Upper lobe of left lung (tissue), 6 donors: ENCODE results near the gene AKTIP. TPM values are rescaled to one million over a fixed set of nuclear protein-coding genes. Genes with fewer than 3 reads are reported as not detected.

Experiments
- ATAC-seq, 2 donors: fragments of 200-7000 bp; cut with Tn5 transposase; one replicate each; pipeline ENCODE4 v1.9.1; 2022; ENCODE audit warnings: mild to moderate bottlenecking in 2 of 2, moderate library complexity in 2 of 2; ENCODE audit not compliant: low FRiP score in 2 of 2
- DNase-seq, 2 donors: peaks; one replicate each; pipeline ENCODE4 v3.0.0-alpha.2; 2019 to 2020
- H3K27ac ChIP-seq, 4 donors: fragments of 200-600 bp; sonication (generic); one replicate each; pipeline ENCODE4 v1.5.1; 2016 to 2019
- H3K27me3 ChIP-seq, 4 donors: fragments of 200-600 bp; sonication (generic); one replicate each; pipeline ENCODE4 v1.5.1; 2017 to 2019
- H3K36me3 ChIP-seq, 4 donors: fragments of 200-600 bp; sonication (generic); one replicate each; pipeline ENCODE4 v1.5.1; 2016 to 2019
- H3K4me1 ChIP-seq, 4 donors: fragments of 200-600 bp; sonication (generic); one replicate each; pipeline ENCODE4 v1.5.1; 2018 to 2019
- H3K4me3 ChIP-seq, 4 donors: fragments of 200-600 bp; sonication (generic); one replicate each; pipeline ENCODE4 v1.5.1; 2017 to 2019; ENCODE audit warnings: mild to moderate bottlenecking in 2 of 4, moderate library complexity in 1 of 4
- H3K9me3 ChIP-seq, 4 donors: fragments of 200-600 bp; sonication (generic); one replicate each; pipeline ENCODE4 v1.5.1; 2018 to 2019
- CTCF ChIP-seq, 6 experiments: fragments of 450-650 bp in 4 of 6; fragments of 200-600 bp in 2 of 6; sonication (generic) in 2 of 6; IDR thresholded peaks; one replicate each; pipeline ENCODE4 v1.5.1; 2016 to 2019; ENCODE audit warnings: antibody characterized with exemption in 6 of 6
- EP300 ChIP-seq, 4 donors: sonication (generic); formaldehyde crosslinking; IDR thresholded peaks; one replicate each; pipeline ENCODE4 v1.5.1; 2017; ENCODE audit warnings: antibody characterized with exemption in 4 of 4, control low read depth in 2 of 4
- POLR2A ChIP-seq, 4 donors: fragments of 450-650 bp; IDR thresholded peaks; one replicate each; pipeline ENCODE4 v1.5.1; 2016 to 2017; ENCODE audit warnings: antibody characterized with exemption in 4 of 4, mild to moderate bottlenecking in 2 of 4
- POLR2AphosphoS5 ChIP-seq, 2 donors: sonication (generic); formaldehyde crosslinking; IDR thresholded peaks; one replicate each; pipeline ENCODE4 v1.5.1; 2017; ENCODE audit warnings: antibody characterized with exemption in 2 of 2
- WGBS, 2 donors: methylation state at CpG; one replicate each; pipeline ENCODE4 v1.1.5; 2017 to 2018; 5-methylcytosine and 5-hydroxymethylcytosine counted together
- total RNA-seq, 6 donors: library from RNA; depleted of rRNA in 4 of 6; stranded (reverse); fragments of >200 nt in 4 of 6; gene quantifications; one replicate each; pipeline versions ENCODE4 v1.1.0 to v1.2.1, GENCODE V29; 2016 to 2021
- donor health status: DM: no; HTN: no; CAD: no; lungs with moderate emphysema.
- donor health status: DM: no; HTN: yes; CAD: no; lungs with severe emphysema.

The AKTIP gene
- total RNA-seq, 6 donors from 2014 or later, result 35.6 to 61.3 (median 47.0) TPM

GRCh38 chr16:53510704-53511070 is 7.7 kb upstream of the AKTIP start:
- Histone ChIP-seq H3K4me1 (peaks cover 15 to 24% (median 17%) of the 10 kb centered on the region in 4 donors), H3K27ac (peak overlapping the region; percentile 21 to 67 (median 45)), H3K4me3 (peak overlapping the region in 1 of 4 donors; percentile 5), H3K9me3 (no peaks in the 10 kb centered on the region), H3K36me3 (no peaks in the 10 kb centered on the region), H3K27me3 (no peaks in the 10 kb centered on the region)
- DNase-seq (no peak), ATAC-seq (no peak)
- TF ChIP-seq POLR2AphosphoS5 (IDR thresholded peaks at IDR 0.05), result no peak
- no peak for TF ChIP-seq POLR2A (IDR thresholded peaks at IDR 0.05)
- TF ChIP-seq EP300 (IDR thresholded peaks at IDR 0.05), result no peak
- TF ChIP-seq CTCF (IDR thresholded peaks at IDR 0.05), result no peak
- WGBS, 2 donors, result 25 to 34% methylated on average over 2 of the region's 2 CpGs

GRCh38 chr16:53509906-53510703 is 7.1 kb upstream of the AKTIP start:
- Histone ChIP-seq H3K27me3 (no peaks in the 10 kb centered on the region), H3K27ac (peak overlapping the region in 3 of 4 donors; percentile 39 to 67 (median 48)), H3K4me1 (peaks cover 12 to 25% (median 17%) of the 10 kb centered on the region in 4 donors), H3K4me3 (peak overlapping the region in 1 of 4 donors; percentile 5), H3K36me3 (no peaks in the 10 kb centered on the region), H3K9me3 (no peaks in the 10 kb centered on the region)
- DNase-seq (peak; percentile 51 to 83), ATAC-seq (peak; percentile 88 to 94)
- TF ChIP-seq POLR2A (IDR thresholded peaks at IDR 0.05) (no peak), CTCF (IDR thresholded peaks at IDR 0.05) (peak; percentile 75 to 95 (median 86)), POLR2AphosphoS5 (IDR thresholded peaks at IDR 0.05) (peak; percentile 6 to 46), EP300 (IDR thresholded peaks at IDR 0.05) (no peak)
- WGBS, 2 donors, result 45 to 49% methylated on average over 29 of the region's 29 CpGs

GRCh38 chr16:53507464-53508179 is 4.6 kb upstream of the AKTIP start:
- ATAC-seq, result no peak
- H3K4me3 ChIP-seq, result no peak overlapping the region
- TF ChIP-seq EP300 (IDR thresholded peaks at IDR 0.05), result no peak
- TF ChIP-seq CTCF (IDR thresholded peaks at IDR 0.05), result no peak
- no peak for TF ChIP-seq POLR2A (IDR thresholded peaks at IDR 0.05)
- TF ChIP-seq POLR2AphosphoS5 (IDR thresholded peaks at IDR 0.05), result no peak
- no peak for DNase-seq
- 66 to 81% methylated on average over 12 of the region's 12 CpGs for WGBS, 2 donors
- no peaks in the 10 kb centered on the region for H3K36me3 ChIP-seq
- no peaks in the 10 kb centered on the region for H3K27me3 ChIP-seq
- H3K4me1 ChIP-seq, result peaks cover 19 to 36% (median 31%) of the 10 kb centered on the region in 4 donors
- no peaks in the 10 kb centered on the region for H3K9me3 ChIP-seq
- no peak overlapping the region for H3K27ac ChIP-seq

GRCh38 chr16:53506254-53506653 is 3.2 kb upstream of the AKTIP start:
- no peaks in the 10 kb centered on the region for H3K36me3 ChIP-seq
- H3K27ac ChIP-seq, result no peak overlapping the region
- H3K27me3 ChIP-seq, result no peaks in the 10 kb centered on the region
- no peak for TF ChIP-seq POLR2AphosphoS5 (IDR thresholded peaks at IDR 0.05)
- TF ChIP-seq EP300 (IDR thresholded peaks at IDR 0.05), result no peak
- no peak for TF ChIP-seq POLR2A (IDR thresholded peaks at IDR 0.05)
- no peak for TF ChIP-seq CTCF (IDR thresholded peaks at IDR 0.05)
- H3K4me3 ChIP-seq, result no peak overlapping the region
- WGBS, 2 donors, result 96 to 97% methylated on average over 3 of the region's 3 CpGs
- DNase-seq, result no peak
- H3K9me3 ChIP-seq, result no peaks in the 10 kb centered on the region
- ATAC-seq, result no peak
- H3K4me1 ChIP-seq, result peaks cover 29 to 40% (median 37%) of the 10 kb centered on the region in 4 donors
